Measurements from ENCODE around the gene CDH23. TPM values are rescaled to one million over a fixed set of nuclear protein-coding genes. Genes with fewer than 3 reads are reported as not detected.

CDH23 gene
- total and polyA plus RNA-seq, 9 of the 15 experiments (the other 6 are each of a cell fraction or from before 2014, with no cell fraction given) = 0.18 to 1.2 (median 0.47) TPM

GRCh38 chr10:71638822-71639719 lies 242.4 kb downstream of the CDH23 start (continued):
- peak; percentile 97; the same call in 1 of the 2 replicates for TF ChIP-seq RNF2 (IDR thresholded peaks at IDR 0.05)
- TF ChIP-seq NCOA1 (IDR thresholded peaks at IDR 0.05; ENCODE audit: low read depth) = peak; percentile 88
- TF ChIP-seq MECOM (CRISPR knock-in tag; IDR thresholded peaks at IDR 0.05) = peak; percentile 58
- TF ChIP-seq ZNF561 (CRISPR knock-in tag; conservative IDR thresholded peaks at IDR 0.05) = no peak
- no peak for TF ChIP-seq NCOA6 (IDR thresholded peaks at IDR 0.05)
- TF ChIP-seq ZBTB17 (CRISPR knock-in tag; IDR thresholded peaks at IDR 0.05) = 0 out of 2 replicates have a peak, but pooled peaks have one; percentile 54
- peak; percentile 81 for TF ChIP-seq ETS1 (conservative IDR thresholded peaks at IDR 0.05; ENCODE audit: control insufficient read depth, low read depth, low read length)
- peak; percentile 18 for TF ChIP-seq RBBP5 (IDR thresholded peaks at IDR 0.05; ENCODE audit: borderline replicate concordance, insufficient read depth, low read length, poor library complexity, severe bottlenecking)
- no peak for TF ChIP-seq ZFP1 (CRISPR knock-in tag; IDR thresholded peaks at IDR 0.05)
- peak; percentile 96 for TF ChIP-seq HNRNPL (IDR thresholded peaks at IDR 0.05; ENCODE audit: low read depth, low read length)
- TF ChIP-seq ZC3H11A (IDR thresholded peaks at IDR 0.05; ENCODE audit: low read depth, low read length) = 0 out of 2 replicates have a peak, but pooled peaks have one; percentile 41
- peak; percentile 68 for TF ChIP-seq FOXP1 (CRISPR knock-in tag; IDR thresholded peaks at IDR 0.05)
- TF ChIP-seq BCOR (IDR thresholded peaks at IDR 0.05) = peak; percentile 78
- TF ChIP-seq ZBTB11 (CRISPR knock-in tag; IDR thresholded peaks at IDR 0.05) = peak in 1 of 3 experiments; percentile 78; a peak in 2 of 6 replicates
- no peak for TF ChIP-seq ZNF764 (CRISPR knock-in tag; IDR thresholded peaks at IDR 0.05; ENCODE audit: low read depth)
- peak; percentile 8; the same call in 1 of the 2 replicates for TF ChIP-seq NKRF (IDR thresholded peaks at IDR 0.05; ENCODE audit: borderline replicate concordance)
- TF ChIP-seq, protein P1, sequence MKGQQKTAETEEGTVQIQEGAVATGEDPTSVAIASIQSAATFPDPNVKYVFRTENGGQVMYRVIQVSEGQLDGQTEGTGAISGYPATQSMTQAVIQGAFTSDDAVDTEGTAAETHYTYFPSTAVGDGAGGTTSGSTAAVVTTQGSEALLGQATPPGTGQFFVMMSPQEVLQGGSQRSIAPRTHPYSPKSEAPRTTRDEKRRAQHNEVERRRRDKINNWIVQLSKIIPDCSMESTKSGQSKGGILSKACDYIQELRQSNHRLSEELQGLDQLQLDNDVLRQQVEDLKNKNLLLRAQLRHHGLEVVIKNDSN (CRISPR knock-in tag; IDR thresholded peaks at IDR 0.05) = no peak; the same call in none of the 2 replicates
- no peak for TF ChIP-seq DNMT1 (IDR thresholded peaks at IDR 0.05)
- TF ChIP-seq NFRKB (IDR thresholded peaks at IDR 0.05; ENCODE audit: low read depth) = no peak
- peak; percentile 97 for TF ChIP-seq CXXC5 (CRISPR knock-in tag; IDR thresholded peaks at IDR 0.05)
